Endodermal cell (in vitro differentiated cells): Measurements from ENCODE around the gene LRFN3. TPM values are rescaled to one million over a fixed set of nuclear protein-coding genes. Genes with fewer than 3 reads are reported as not detected.

Experiments used
- DNase-seq: peaks from one replicate; pipeline ENCODE4 v3.0.0-alpha.2; 2017
- H3K27ac ChIP-seq: 2 replicates; pipeline ENCODE4 v1.5.1; 2013; ENCODE audit warnings: mild to moderate bottlenecking, low read depth, low read length, moderate library complexity
- H3K27me3 ChIP-seq: 2 replicates; pipeline ENCODE4 v1.6.1; 2013; ENCODE audit warnings: mild to moderate bottlenecking, low read length, moderate library complexity; ENCODE audit not compliant: insufficient read depth, control insufficient read depth, poor library complexity, severe bottlenecking
- H3K36me3 ChIP-seq: 2 replicates; pipeline ENCODE4 v1.7.0; 2013; ENCODE audit warnings: mild to moderate bottlenecking, low read length, moderate library complexity; ENCODE audit not compliant: control insufficient read depth, insufficient read depth
- H3K4me1 ChIP-seq: one replicate; pipeline ENCODE4 v1.7.0; 2013; ENCODE audit warnings: low read length; ENCODE audit not compliant: control insufficient read depth, insufficient read depth
- H3K4me3 ChIP-seq: 2 replicates; pipeline ENCODE4 v1.5.1; 2013; ENCODE audit warnings: mild to moderate bottlenecking, low read length, moderate library complexity
- H3K9ac ChIP-seq: 2 replicates; pipeline ENCODE4 v1.6.1; 2013; ENCODE audit warnings: mild to moderate bottlenecking, low read length, moderate library complexity; ENCODE audit not compliant: poor library complexity, severe bottlenecking; ENCODE audit errors: extremely low read depth
- H3K9me3 ChIP-seq: 2 replicates; pipeline ENCODE4 v1.6.1; 2013; ENCODE audit warnings: mild to moderate bottlenecking, low read length, moderate library complexity; ENCODE audit not compliant: control insufficient read depth
- H3K27ac Mint-ChIP-seq: 2 replicates; pipeline ENCODE4 v1.8.0; 2020; ENCODE audit warnings: mixed read lengths
- H3K27me3 Mint-ChIP-seq: 2 replicates; pipeline ENCODE4 v1.8.0; 2021; ENCODE audit warnings: mild to moderate bottlenecking, mixed read lengths; ENCODE audit not compliant: insufficient read depth
- H3K36me3 Mint-ChIP-seq: 2 replicates; pipeline ENCODE4 v1.8.0; 2020; ENCODE audit warnings: low read depth, mixed read lengths
- H3K4me1 Mint-ChIP-seq: 2 replicates; pipeline ENCODE4 v1.8.0; 2020; ENCODE audit warnings: mixed read lengths
- H3K4me3 Mint-ChIP-seq: 2 replicates; pipeline ENCODE4 v1.8.0; 2020; ENCODE audit warnings: mild to moderate bottlenecking, moderate library complexity, mixed read lengths
- H3K9me3 Mint-ChIP-seq: 2 replicates; pipeline ENCODE4 v1.8.0; 2020; ENCODE audit warnings: mild to moderate bottlenecking, mixed read lengths
- CTCF ChIP-seq: fragments of 200-600 bp; sonication (generic); conservative IDR thresholded peaks from 2 replicates; pipeline ENCODE4 v1.5.0; 2021; ENCODE audit warnings: antibody characterized with exemption, mild to moderate bottlenecking
- WGBS, 2 experiments: methylation state at CpG; one replicate each; pipeline versions ENCODE4 v1.1.5 to v1.1.7; 2013; ENCODE audit warnings: missing lambda C conversion rate in 2 of 2, mixed read lengths in 1 of 2; ENCODE audit not compliant: insufficient coverage in 1 of 2, insufficient read length in 1 of 2; 5-methylcytosine and 5-hydroxymethylcytosine counted together
- total RNA-seq, 2 donors: library from RNA; stranded (reverse); fragmentation: NEBNext Ultra II Directional in 1 of 2; extraction: Animal tissue kit (Norgen Biotek cat#: 25700) in 1 of 2; gene quantifications; 2 replicates in 1 of 2; 3 replicates in 1 of 2; pipeline ENCODE4 v1.2.1, GENCODE V29; 2021

LRFN3 gene
- total RNA-seq, 2 donors from 2014 or later, result 18.7 to 24.3 TPM

GRCh38 chr19:35903550-35904179 lies 32.5 kb upstream of the LRFN3 start:
- H3K9ac ChIP-seq, result no peak overlapping the region
- no peaks in the 10 kb centered on the region for H3K9me3 ChIP-seq
- H3K27me3 Mint-ChIP-seq, result peaks cover 14% of the 10 kb centered on the region
- H3K4me3 ChIP-seq, result peak overlapping the region; percentile 60
- H3K27ac Mint-ChIP-seq, result peak overlapping the region; percentile 71
- H3K36me3 ChIP-seq, result no peaks in the 10 kb centered on the region
- peak; percentile 92 for DNase-seq
- peak overlapping the region; percentile 68 for H3K4me3 Mint-ChIP-seq
- no peak overlapping the region for H3K27ac ChIP-seq
- TF ChIP-seq CTCF, result no peak
- H3K9me3 Mint-ChIP-seq, result no peaks in the 10 kb centered on the region
- peaks cover 6% of the 10 kb centered on the region for H3K4me1 ChIP-seq
- peaks cover 1% of the 10 kb centered on the region for H3K36me3 Mint-ChIP-seq
- peaks cover 23% of the 10 kb centered on the region for H3K4me1 Mint-ChIP-seq
- no peaks in the 10 kb centered on the region for H3K27me3 ChIP-seq
- WGBS, 2 experiments, result 9 to 13% methylated on average over 14 to 24 of the region's 24 CpGs

GRCh38 chr19:35904311-35905068 lies 31.7 kb upstream of the LRFN3 start:
- H3K36me3 Mint-ChIP-seq, result no peaks in the 10 kb centered on the region
- H3K4me3 Mint-ChIP-seq, result no peak overlapping the region
- Histone ChIP-seq H3K4me1 (peaks cover 6% of the 10 kb centered on the region), H3K9ac (no peak overlapping the region), H3K4me3 (no peak overlapping the region), H3K36me3 (no peaks in the 10 kb centered on the region), H3K27me3 (no peaks in the 10 kb centered on the region), H3K9me3 (no peaks in the 10 kb centered on the region), H3K27ac (no peak overlapping the region)
- WGBS, 2 experiments, result 92 to 95% methylated on average over 9 to 10 of the region's 10 CpGs
- H3K4me1 Mint-ChIP-seq, result peaks cover 19% of the 10 kb centered on the region
- H3K27me3 Mint-ChIP-seq, result peaks cover 14% of the 10 kb centered on the region
- no peak overlapping the region for H3K27ac Mint-ChIP-seq
- DNase-seq, result no peak
- no peaks in the 10 kb centered on the region for H3K9me3 Mint-ChIP-seq
- no peak for TF ChIP-seq CTCF

GRCh38 chr19:35905178-35905727 lies 30.9 kb upstream of the LRFN3 start:
- Histone ChIP-seq H3K27ac (no peak overlapping the region), H3K27me3 (no peaks in the 10 kb centered on the region), H3K36me3 (no peaks in the 10 kb centered on the region), H3K9me3 (no peaks in the 10 kb centered on the region), H3K4me1 (peaks cover 6% of the 10 kb centered on the region), H3K4me3 (no peak overlapping the region), H3K9ac (no peak overlapping the region)
- Mint-ChIP-seq H3K27me3 (peaks cover 14% of the 10 kb centered on the region), H3K4me3 (no peak overlapping the region), H3K27ac (no peak overlapping the region), H3K9me3 (no peaks in the 10 kb centered on the region), H3K4me1 (peaks cover 19% of the 10 kb centered on the region), H3K36me3 (no peaks in the 10 kb centered on the region)
- WGBS, 2 experiments, result 33 to 79% methylated on average over 1 to 6 of the region's 6 CpGs
- no peak for DNase-seq
- TF ChIP-seq CTCF, result no peak
